ENCODE data around the gene OTOP3.
"Not testable (repeated sequence)": the region's sequence is repeated elsewhere in the genome, so short reads cannot be mapped to it uniquely, and the experiment has no call there.

OTOP3 gene

GRCh38 chr17:74981979-74982662, 46.4 kb downstream of the OTOP3 start:
- DNase-seq (ENCODE audit: low read depth in 4 of 4, low spot score in 1 of 4), result peak; percentile 39 to 77 (median 56)

- DNase-seq (ENCODE audit: low read depth in 4 of 4, low spot score in 1 of 4), result not testable (repeated sequence)
Measured at GRCh38 chr17:74982663-74983313, 47.1 kb downstream of the OTOP3 start.

GRCh38 chr17:74986206-74986576, 50.5 kb downstream of the OTOP3 start:
- no peak for DNase-seq (ENCODE audit: low read depth in 4 of 4, low spot score in 1 of 4)

- peak; percentile 74 to 92 (median 86) for DNase-seq (ENCODE audit: low read depth in 4 of 4, low spot score in 1 of 4)
Measured at GRCh38 chr17:74987418-74987908, 51.8 kb downstream of the OTOP3 start, which contains the start of gene CDR2L. Gene CDR2L, plus strand, starts transcription at chr17:74987632. Its CDS starts 412 bp downstream, at chr17:74988044.

- no peak for DNase-seq (ENCODE audit: low read depth in 4 of 4, low spot score in 1 of 4)
Measured at GRCh38 chr17:74987909-74988711, 52.4 kb downstream of the OTOP3 start.

GRCh38 chr17:74990581-74991105, 54.9 kb downstream of the OTOP3 start:
- DNase-seq (ENCODE audit: low read depth in 4 of 4, low spot score in 1 of 4), result no peak

- DNase-seq (ENCODE audit: low read depth in 4 of 4, low spot score in 1 of 4), result no peak
Measured at GRCh38 chr17:74992223-74992622, 56.5 kb downstream of the OTOP3 start.

GRCh38 chr17:74994440-74994839, 58.7 kb downstream of the OTOP3 start:
- no peak for DNase-seq (ENCODE audit: low read depth in 4 of 4, low spot score in 1 of 4)

- no peak for DNase-seq (ENCODE audit: low read depth in 4 of 4, low spot score in 1 of 4)
Measured at GRCh38 chr17:74995847-74996246, 60.1 kb downstream of the OTOP3 start.

- no peak for DNase-seq (ENCODE audit: low read depth in 4 of 4, low spot score in 1 of 4)
Measured at GRCh38 chr17:74998783-74999182, 63.1 kb downstream of the OTOP3 start.

GRCh38 chr17:74999523-74999922, 63.8 kb downstream of the OTOP3 start:
- no peak for DNase-seq (ENCODE audit: low read depth in 4 of 4, low spot score in 1 of 4)

Data from stimulated activated CD4-positive, alpha-beta T cell treated with anti-CD3 and anti-CD28 coated beads, Interleukin-1b, Interleukin-23, amount 100 ng/mL, for 24 hours (primary cell).